HepG2 (cell line): ENCODE data around the gene DCLRE1C. TPM values are rescaled to one million over a fixed set of nuclear protein-coding genes. Genes with fewer than 3 reads are reported as not detected.

Source experiments
- BATF2 ChIP-seq: sonication (generic); formaldehyde crosslinking; IDR thresholded peaks from 2 replicates; pipeline ENCODE4 v1.8.0; 2022; ENCODE audit warnings: mild to moderate bottlenecking, missing genetic modification reagents, moderate library complexity
- CTCF ChIP-seq: sonication (generic); formaldehyde crosslinking; IDR thresholded peaks from 2 replicates; pipeline ENCODE4 v1.5.0; 2020; ENCODE audit warnings: mild to moderate bottlenecking, missing genetic modification reagents, moderate library complexity
- GPBP1L1 ChIP-seq: sonication (generic); formaldehyde crosslinking; IDR thresholded peaks from 2 replicates; pipeline ENCODE4 v1.5.0; 2020; ENCODE audit warnings: mild to moderate bottlenecking, missing genetic modification reagents
- GRHL1 ChIP-seq: sonication (generic); formaldehyde crosslinking; conservative IDR thresholded peaks from 2 replicates; pipeline ENCODE4 v1.8.0; 2022; ENCODE audit warnings: missing genetic modification reagents
- GZF1 ChIP-seq: sonication (generic); formaldehyde crosslinking; IDR thresholded peaks from 2 replicates; pipeline ENCODE4 v1.5.1; 2020; ENCODE audit warnings: mild to moderate bottlenecking, missing genetic modification reagents
- HMGXB4 ChIP-seq, 2 experiments: sonication (generic) in 1 of 2; formaldehyde crosslinking in 1 of 2; IDR thresholded peaks; 2 replicates each; pipeline versions ENCODE4 v1.4.0 to v1.6.1; 2018 to 2020; ENCODE audit warnings: missing genetic modification reagents in 2 of 2, borderline replicate concordance in 1 of 2, low read depth in 1 of 2, mild to moderate bottlenecking in 1 of 2, missing biosample characterization in 1 of 2
- HOXA9 ChIP-seq: sonication (generic); formaldehyde crosslinking; IDR thresholded peaks from 2 replicates; pipeline ENCODE4 v1.8.1; 2022; ENCODE audit warnings: missing genetic modification reagents, mild to moderate bottlenecking, moderate library complexity, borderline replicate concordance
- ISX ChIP-seq: sonication (generic); formaldehyde crosslinking; conservative IDR thresholded peaks from 2 replicates; pipeline ENCODE4 v1.5.0; 2020; ENCODE audit warnings: missing genetic modification reagents
- MBD4 ChIP-seq: IDR thresholded peaks from 2 replicates; pipeline ENCODE4 v1.6.1; 2012; ENCODE audit warnings: low read length, inconsistent platforms, borderline replicate concordance
- MEIS2 ChIP-seq: sonication (generic); formaldehyde crosslinking; IDR thresholded peaks from 2 replicates; pipeline ENCODE4 v1.9.0; 2021; ENCODE audit warnings: mild to moderate bottlenecking, missing genetic modification reagents
- NONO ChIP-seq, 2 experiments: fragments of 450-650 bp in 1 of 2; sonication (generic) in 1 of 2; formaldehyde crosslinking in 1 of 2; IDR thresholded peaks in 1 of 2; conservative IDR thresholded peaks in 1 of 2; 2 replicates each; pipeline versions ENCODE4 v1.6.1 to v1.8.0; 2017 to 2022; ENCODE audit warnings: mild to moderate bottlenecking in 1 of 2, missing genetic modification reagents in 1 of 2, moderate library complexity in 1 of 2
- RAD21 ChIP-seq: fragments of 450-650 bp; formaldehyde crosslinking; IDR thresholded peaks from 2 replicates; pipeline ENCODE4 v1.5.0; 2020; ENCODE audit warnings: mild to moderate bottlenecking
- RFX3 ChIP-seq: IDR thresholded peaks from 2 replicates; pipeline ENCODE4 v1.6.1; 2016; ENCODE audit warnings: missing biosample characterization, missing genetic modification reagents
- SIX1 ChIP-seq: sonication (generic); formaldehyde crosslinking; IDR thresholded peaks from 2 replicates; pipeline ENCODE4 v1.4.0; 2020; ENCODE audit warnings: missing genetic modification reagents, borderline replicate concordance
- SP5 ChIP-seq: IDR thresholded peaks from 2 replicates; pipeline ENCODE4 v1.6.1; 2016; ENCODE audit warnings: low read depth, borderline replicate concordance
- TEAD3 ChIP-seq: optimal IDR thresholded peaks from 2 replicates; pipeline ENCODE3; 2016; ENCODE audit warnings: borderline replicate concordance
- TGIF2 ChIP-seq: IDR thresholded peaks from 2 replicates; pipeline ENCODE4 v1.6.1; 2016; ENCODE audit warnings: control low read depth, missing compliant biosample characterization
- ZNF205 ChIP-seq: IDR thresholded peaks from 2 replicates; pipeline ENCODE4 v1.6.1; 2018; ENCODE audit warnings: missing biosample characterization, missing genetic modification reagents
- ZNF24 ChIP-seq: fragments of 450-650 bp; IDR thresholded peaks from 2 replicates; pipeline ENCODE4 v1.6.1; 2017; ENCODE audit warnings: antibody characterized with exemption, mild to moderate bottlenecking
- ZNF282 ChIP-seq: fragments of 450-650 bp; IDR thresholded peaks from 2 replicates; pipeline ENCODE4 v1.6.1; 2018; ENCODE audit not compliant: partially characterized antibody
- ZNF703 ChIP-seq: sonication (generic); formaldehyde crosslinking; IDR thresholded peaks from 2 replicates; pipeline ENCODE4 v1.5.1; 2020; ENCODE audit warnings: missing genetic modification reagents, mild to moderate bottlenecking, moderate library complexity, borderline replicate concordance
- ZNF776 ChIP-seq: sonication (generic); formaldehyde crosslinking; IDR thresholded peaks from 2 replicates; pipeline ENCODE4 v1.4.0; 2020; ENCODE audit warnings: mild to moderate bottlenecking, missing genetic modification reagents
- polyA plus RNA-seq, 8 experiments: library from polyadenylated mRNA; depleted of rRNA in 3 of 8; stranded (reverse) in 7 of 8; unstranded in 1 of 8; fragments of >200 nt; fragmentation: Illumina TruSeq in 4 of 8; extraction: Trizol in 4 of 8; gene quantifications; 2 replicates each; pipeline versions ENCODE4 v1.2.1 to v1.2.3, GENCODE V29; 2011 to 2016; ENCODE audit warnings: low read depth in 4 of 8, missing spikeins in 1 of 8, mixed read lengths in 1 of 8; ENCODE audit not compliant: insufficient read depth in 1 of 8
- total RNA-seq, 5 experiments: library from RNA; depleted of rRNA; stranded (reverse); fragments of >200 nt; fragmentation: Illumina TruSeq; extraction: Trizol; gene quantifications; 2 replicates each; pipeline ENCODE4 v1.2.3, GENCODE V29; 2016; ENCODE audit warnings: low read depth in 1 of 5

Gene DCLRE1C
- total and polyA plus RNA-seq, 2 of the 13 experiments (the other 11 are each of a cell fraction or from before 2014, with no cell fraction given), result 3.0 to 10.3 TPM

- TF ChIP-seq ZNF282 (no peak), NONO (IDR thresholded peaks at IDR 0.05) (no peak), NONO (CRISPR knock-in tag; conservative IDR thresholded peaks at IDR 0.05) (peak; percentile 94), ZNF205 (CRISPR knock-in tag) (peak; percentile 90), TGIF2 (CRISPR knock-in tag) (peak; percentile 85; the same call in 1 of the 2 replicates), HMGXB4 (CRISPR knock-in tag; IDR thresholded peaks at IDR 0.05; ENCODE audit: borderline replicate concordance in 1 of 2, low read depth in 1 of 2) (peak; percentile 69 to 86), MEIS2 (CRISPR knock-in tag) (peak; percentile 79), HOXA9 (peak; percentile 97), SP5 (peak; percentile 90), GRHL1 (CRISPR knock-in tag) (peak; percentile 69; the same call in 1 of the 2 replicates), GZF1 (peak; percentile 90), BATF2 (peak; percentile 99), ZNF703 (CRISPR knock-in tag) (no peak; the same call in none of the 2 replicates), ISX (CRISPR knock-in tag) (no peak), TEAD3 (peak; percentile 57), ZNF776 (no peak), MBD4 (no peak), SIX1 (CRISPR knock-in tag) (peak; percentile 79; the same call in 1 of the 2 replicates), CTCF (CRISPR knock-in tag) (no peak; the same call in 1 of the 2 replicates), ZNF24 (no peak), RAD21 (CRISPR knock-in tag) (peak; percentile 30; the same call in 1 of the 2 replicates), GPBP1L1 (CRISPR knock-in tag) (no peak), RFX3 (CRISPR knock-in tag) (no peak)
These were observed at the start of gene DCLRE1C (continued) for GRCh38 chr10:14954001-14954770.
